ENCODE data around the gene HERC3. TPM values are rescaled to one million over a fixed set of nuclear protein-coding genes. Genes with fewer than 3 reads are reported as not detected.

HERC3 gene
- total RNA-seq, 1 donor from 2014 or later: 20.9 TPM

DNA sequence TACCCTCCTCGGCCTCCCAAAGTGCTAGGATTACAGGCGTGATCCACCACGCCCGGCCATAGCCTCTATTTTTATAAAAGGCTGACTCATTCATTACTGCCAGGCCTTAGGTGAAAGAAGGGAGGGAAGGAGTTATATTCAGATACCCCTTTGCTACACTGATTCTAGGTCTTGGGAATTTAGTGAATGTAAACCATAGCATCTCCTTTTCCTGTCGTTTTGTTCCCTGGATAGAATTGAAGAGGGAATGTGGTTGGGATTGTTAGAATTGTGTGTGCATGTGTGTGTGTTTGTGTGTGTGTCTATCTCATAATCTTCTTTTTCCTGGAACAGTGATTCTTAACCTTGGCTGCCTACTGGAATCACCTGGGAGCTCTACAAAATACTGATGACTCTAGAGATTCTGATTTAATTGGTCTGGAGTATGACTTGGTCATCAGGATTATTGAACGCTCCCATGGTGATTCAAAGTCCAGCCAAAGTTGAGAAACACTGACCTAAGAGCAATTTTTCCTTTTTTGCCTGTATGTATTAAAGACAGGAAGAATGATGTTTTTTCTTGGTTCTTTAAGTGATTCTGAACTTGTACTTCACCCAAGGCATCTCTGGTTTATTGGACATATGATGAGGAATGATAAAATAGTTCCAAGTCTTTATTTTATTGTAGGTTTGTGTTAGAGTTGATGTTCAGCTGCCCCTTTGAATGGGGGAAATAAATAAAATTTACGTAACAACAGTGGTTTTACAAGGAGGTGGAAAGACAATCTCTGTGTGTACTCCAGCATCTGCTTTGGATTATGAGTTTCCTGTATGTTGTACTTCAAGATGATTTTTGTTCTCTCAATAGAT lies 68.4 kb downstream of the HERC3 start:
- ATAC-seq: no peak

DNA sequence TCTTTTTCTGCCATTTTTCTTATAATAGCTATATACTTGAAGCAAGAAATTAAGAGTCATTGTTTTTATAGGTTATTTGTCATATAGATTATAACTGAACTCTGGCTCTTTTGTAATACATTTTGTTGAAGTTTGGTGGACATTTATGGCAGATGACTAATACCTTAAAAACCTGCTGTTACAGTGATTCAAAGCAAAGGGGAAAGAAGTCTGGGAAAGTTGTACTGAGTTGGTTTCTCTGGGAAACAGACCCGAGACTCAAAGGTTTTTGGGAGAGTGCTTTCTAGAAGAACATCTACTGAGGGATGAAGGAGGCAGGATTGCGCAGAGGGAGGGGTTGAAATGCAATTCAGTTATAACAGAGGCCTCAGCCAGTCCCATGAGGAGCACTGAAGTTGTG lies 69.5 kb downstream of the HERC3 start:
- no peak for ATAC-seq

GRCh38 chr4:88672987-88673386 lies 80.7 kb downstream of the HERC3 start:
- ATAC-seq: no peak

DNA sequence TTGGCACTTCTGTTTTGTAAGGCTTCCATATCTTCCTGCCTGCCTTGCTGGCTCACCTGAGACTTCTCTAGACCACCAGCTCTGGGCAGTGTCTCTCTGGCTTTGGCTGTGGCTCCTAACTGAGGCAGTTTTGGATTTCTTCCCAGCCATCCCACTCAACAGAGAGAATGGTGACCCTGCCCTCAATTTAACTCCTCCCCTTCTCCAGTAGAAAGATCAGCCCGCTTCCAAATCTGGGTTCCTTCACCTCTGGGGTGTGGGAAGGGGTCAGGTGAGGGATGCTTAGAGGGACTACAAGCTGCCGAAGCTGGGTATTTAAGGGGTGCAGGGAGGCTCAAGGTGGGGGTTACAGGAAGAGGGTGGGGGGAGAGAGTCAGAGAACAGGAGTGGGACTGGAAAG lies 81.6 kb downstream of the HERC3 start:
- ATAC-seq: no peak

GRCh38 chr4:88674565-88674964 lies 82.3 kb downstream of the HERC3 start:
- ATAC-seq: no peak

DNA sequence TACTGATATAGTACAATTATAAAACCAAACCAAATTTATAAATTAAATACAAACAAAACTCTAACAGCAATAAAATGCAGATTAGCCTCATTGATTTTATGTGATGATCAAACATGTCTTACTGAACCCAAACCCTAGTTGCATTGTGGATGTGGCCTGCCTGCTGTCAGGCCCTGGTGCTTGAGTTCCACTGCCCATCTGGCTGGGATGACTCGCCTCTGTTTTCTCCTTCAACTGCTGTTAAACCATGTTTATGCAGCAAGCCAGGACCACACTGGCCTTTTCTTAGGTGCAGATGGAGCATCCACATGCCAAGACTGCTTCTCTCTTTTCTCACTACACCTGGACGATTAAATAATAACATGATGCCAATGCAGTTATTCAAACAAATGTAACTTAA lies 82.7 kb downstream of the HERC3 start:
- no peak for ATAC-seq

GRCh38 chr4:88675543-88675942 lies 83.3 kb downstream of the HERC3 start:
- no peak for ATAC-seq

- no peak for ATAC-seq
Measured at GRCh38 chr4:88681209-88681608, 88.9 kb downstream of the HERC3 start.

DNA sequence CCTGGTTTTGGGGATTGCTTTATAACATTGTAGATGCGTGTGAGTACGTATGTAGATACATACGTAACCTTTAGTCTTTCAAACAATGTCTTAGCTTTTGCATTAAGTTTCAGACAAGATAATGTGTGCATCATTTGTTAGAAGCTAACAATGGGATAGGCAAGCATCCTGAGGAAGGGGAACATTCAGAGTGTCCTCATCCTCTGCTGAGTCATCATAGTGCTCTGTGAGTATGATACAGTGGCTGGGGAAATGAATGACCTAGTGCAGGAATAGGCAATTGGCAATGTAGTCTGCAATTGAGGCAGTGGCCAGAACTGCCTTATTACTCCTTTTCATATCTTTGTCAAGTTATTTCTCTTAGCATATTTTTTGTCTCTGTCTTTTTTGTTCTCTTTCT lies 98.1 kb downstream of the HERC3 start:
- ATAC-seq: no peak

GRCh38 chr4:88693792-88694191 lies 101.5 kb downstream of the HERC3 start:
- no peak for ATAC-seq

GRCh38 chr4:88696630-88697029 lies 104.3 kb downstream of the HERC3 start:
- no peak for ATAC-seq

- ATAC-seq: peak; percentile 32
Measured at GRCh38 chr4:88697141-88697540, 104.9 kb downstream of the HERC3 start.

- peak; percentile 81 for ATAC-seq
Measured at GRCh38 chr4:88697588-88698329, 105.5 kb downstream of the HERC3 start, which contains the start of gene NAP1L5. Gene NAP1L5, minus strand, starts transcription at chr4:88697829. Its CDS starts 75 bp downstream, at chr4:88697754.

GRCh38 chr4:88698519-88698918 lies 106.2 kb downstream of the HERC3 start:
- ATAC-seq: peak; percentile 13

DNA sequence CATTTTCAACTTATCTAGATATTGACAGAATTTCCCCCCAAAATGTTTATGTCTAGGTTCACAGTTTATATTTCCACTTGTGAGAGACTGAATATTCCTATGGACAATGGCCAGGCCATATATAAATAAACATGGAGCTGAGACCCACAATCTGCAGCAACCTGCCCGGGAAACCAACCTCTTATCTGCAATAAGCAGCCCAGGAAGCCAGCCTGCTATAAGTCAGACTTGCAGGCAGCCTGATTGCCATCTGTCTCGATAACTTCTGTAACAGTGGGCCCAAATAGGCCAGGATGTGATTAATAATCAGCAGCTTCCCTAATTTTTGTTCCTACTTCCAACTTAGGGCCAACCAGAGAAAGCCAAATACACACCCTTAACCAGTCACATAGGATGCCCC lies 110.5 kb downstream of the HERC3 start:
- ATAC-seq: no peak

- ATAC-seq: no peak
Measured at GRCh38 chr4:88705223-88705622, 112.9 kb downstream of the HERC3 start.

DNA sequence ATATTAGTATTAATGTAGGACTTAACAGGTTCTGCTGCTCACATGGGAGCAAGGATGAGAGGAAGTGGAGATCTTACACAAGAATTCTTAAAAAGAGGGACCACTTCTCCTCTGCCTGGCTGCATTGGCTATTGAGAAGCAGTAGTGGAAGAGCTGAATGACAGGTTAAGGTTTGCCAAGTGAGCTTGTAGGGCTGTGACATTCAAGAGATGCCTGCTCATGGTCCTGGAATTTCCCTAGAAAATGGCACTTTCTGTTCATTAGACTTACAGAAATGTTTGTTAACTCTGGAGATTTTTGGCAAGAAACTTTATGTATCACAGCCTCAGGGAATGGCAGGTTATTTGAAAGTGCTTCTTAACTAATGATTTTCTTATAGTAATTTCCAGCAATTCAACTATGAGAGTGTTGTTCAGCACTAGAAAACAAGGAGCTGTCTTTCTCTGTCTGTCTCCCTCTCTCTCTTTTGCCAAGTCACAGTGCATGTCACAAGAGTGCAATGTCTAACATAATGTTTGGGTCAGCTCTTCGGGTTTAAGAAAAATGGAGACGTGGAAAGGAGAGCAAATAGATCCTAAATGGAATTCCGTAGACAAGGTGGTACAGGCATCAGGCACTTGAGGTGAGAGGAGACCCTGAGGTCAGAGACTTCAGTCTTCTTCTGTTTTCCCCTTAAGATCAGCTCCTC lies 113.7 kb downstream of the HERC3 start:
- ATAC-seq: no peak

DNA sequence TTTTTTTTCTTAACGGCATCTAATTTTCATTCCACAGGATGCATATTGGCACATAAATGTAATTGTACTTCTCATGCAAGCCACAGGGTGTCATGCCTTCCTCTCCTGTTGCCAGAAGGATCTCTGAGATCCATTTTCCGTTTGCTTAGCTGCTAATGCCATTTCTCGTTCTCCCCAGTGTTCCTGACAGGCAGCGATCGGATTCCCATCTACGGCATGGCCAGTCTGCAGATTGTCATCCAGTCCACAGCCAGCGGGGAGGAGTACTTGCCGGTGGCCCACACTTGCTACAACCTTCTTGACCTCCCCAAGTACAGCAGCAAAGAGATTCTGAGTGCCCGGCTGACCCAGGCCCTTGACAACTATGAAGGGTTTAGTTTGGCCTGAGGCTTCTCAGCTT lies 114.3 kb downstream of the HERC3 start:
- no peak for ATAC-seq

DNA sequence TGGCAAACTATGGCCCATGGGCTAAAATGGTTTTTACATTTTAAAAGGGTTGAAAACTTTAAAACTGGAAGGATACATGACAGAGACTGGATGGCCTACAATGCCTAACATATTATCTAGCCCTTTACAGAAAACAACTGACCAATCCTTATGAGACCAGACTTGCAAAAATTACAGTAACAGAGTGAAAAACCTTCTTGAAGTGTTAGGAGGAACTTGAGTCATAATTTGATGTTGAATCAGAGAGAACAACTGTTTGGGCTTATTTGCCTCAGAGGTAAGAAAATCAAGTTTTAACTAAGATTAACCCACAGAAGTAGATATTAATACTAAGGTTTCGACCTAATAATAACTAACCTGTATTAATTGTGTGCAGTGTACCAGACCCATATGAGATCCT lies 117.7 kb downstream of the HERC3 start:
- no peak for ATAC-seq

DNA sequence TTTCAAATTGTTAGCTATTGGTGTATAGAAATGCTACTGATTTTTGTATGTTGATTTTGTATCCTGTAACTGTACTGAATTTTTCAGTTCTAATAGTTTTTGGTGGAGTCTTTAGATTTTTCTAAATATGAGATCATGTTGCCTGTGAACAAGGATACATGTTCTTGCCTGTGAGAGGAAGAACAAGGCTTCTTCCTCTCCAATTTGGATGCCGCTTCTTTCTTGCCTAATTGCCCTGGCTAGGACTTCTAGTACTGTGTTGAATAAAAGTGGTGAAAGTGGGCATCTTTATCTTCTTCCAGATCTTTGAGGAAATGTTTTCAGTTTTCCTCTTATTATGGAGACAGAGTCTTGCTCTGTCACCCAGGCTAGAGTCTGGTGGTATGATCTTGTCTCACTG lies 121.5 kb downstream of the HERC3 start:
- ATAC-seq: no peak

- ATAC-seq: no peak
Measured at GRCh38 chr4:88718098-88718497, 125.8 kb downstream of the HERC3 start.

DNA sequence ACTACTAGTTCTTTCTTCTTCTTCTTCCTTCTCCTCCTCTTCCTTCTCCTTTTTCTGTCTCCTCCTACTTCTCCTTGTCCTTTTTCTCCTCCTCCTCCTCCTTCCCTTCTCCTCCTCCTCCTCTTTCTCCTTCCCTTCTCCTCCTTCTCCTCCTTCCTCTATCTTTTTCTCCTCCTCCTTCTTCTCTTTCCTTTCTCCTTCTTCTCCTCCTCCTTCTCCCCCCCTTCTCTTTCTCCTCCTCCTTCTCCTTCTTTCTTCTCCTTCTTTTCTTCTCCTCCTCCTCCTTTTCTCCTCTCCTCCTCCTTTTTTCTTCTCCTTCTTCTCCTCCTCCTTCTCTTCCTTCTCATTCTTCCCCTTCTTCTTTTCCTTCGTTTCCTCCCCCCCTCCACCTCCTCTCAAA lies 127.1 kb downstream of the HERC3 start:
- ATAC-seq: no peak

Measured in esophagus mucosa (tissue), 1 donor.